Fibroblast of pulmonary artery (primary cell): ENCODE measurements around the gene AUTS2.

Experiments used
- DNase-seq: peaks from one replicate; pipeline ENCODE4 v3.0.0-alpha.2; 2010; ENCODE audit warnings: low read depth
- H3K4me3 ChIP-seq: replicated peaks from 2 replicates; pipeline ENCODE4 v1.5.1; 2011; ENCODE audit warnings: low read depth, mild to moderate bottlenecking, control low read depth, low read length, moderate library complexity
- CTCF ChIP-seq: IDR thresholded peaks from 2 replicates; pipeline ENCODE4 v1.5.1; 2011; ENCODE audit warnings: mild to moderate bottlenecking, control low read depth, low read length, inconsistent platforms; ENCODE audit errors: missing control alignments

The AUTS2 gene

GRCh38 chr7:69994886-69995542 lies 396.7 kb downstream of the AUTS2 start:
- DNase-seq: no peak
- TF ChIP-seq CTCF: no peak
- H3K4me3 ChIP-seq: no peak overlapping the region

DNA sequence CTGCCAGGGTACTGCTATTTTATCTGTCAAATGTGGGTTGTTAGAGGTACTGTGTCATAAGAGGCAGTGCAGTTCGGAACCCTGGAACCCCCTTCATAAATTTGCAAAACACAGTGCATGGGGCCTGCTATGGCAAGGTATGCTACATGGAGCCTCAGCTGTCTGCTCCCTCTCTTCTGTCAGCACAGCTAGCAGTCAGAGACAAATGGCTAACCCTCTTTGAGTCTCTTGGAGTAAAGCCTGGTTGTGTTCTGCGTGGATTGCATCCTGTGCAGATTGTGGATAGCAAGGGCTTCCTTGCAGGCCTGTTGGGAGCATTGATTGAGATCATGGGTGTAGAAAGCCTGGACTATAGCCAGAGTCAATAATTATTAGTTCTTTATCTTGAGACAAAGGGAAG lies 397.8 kb downstream of the AUTS2 start:
- H3K4me3 ChIP-seq: no peak overlapping the region
- no peak for DNase-seq
- TF ChIP-seq CTCF: no peak

DNA sequence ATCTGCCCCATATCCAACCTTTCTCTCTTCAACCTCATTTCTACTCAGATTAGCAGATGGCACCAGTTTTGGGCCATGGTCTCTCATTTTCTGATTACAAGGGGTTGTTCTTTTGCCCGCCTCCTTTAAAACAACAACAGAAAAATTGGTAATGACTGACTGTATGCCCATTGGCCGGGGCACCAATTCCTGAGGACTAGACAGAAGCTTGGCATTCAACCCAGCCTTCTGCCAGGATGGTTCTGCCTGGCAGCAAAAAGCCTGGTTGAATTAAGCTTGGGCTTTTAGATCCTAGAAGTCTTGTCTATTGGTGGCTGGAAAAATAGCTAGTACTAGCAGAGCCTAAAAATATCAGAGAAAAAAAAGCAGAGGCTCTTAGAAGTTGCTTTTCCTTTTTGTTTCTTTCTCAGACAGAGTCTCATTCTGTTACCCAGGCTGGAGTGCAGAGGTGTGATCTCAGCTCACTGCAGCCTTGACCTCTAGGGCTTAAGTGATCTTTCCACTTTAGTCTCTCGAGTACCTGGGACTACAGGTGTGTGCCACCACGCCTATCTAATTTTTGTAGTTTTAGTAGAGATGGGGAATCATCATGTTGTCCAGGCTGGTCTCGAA lies 402.6 kb downstream of the AUTS2 start:
- TF ChIP-seq CTCF: no peak
- no peak overlapping the region for H3K4me3 ChIP-seq
- DNase-seq: no peak

DNA sequence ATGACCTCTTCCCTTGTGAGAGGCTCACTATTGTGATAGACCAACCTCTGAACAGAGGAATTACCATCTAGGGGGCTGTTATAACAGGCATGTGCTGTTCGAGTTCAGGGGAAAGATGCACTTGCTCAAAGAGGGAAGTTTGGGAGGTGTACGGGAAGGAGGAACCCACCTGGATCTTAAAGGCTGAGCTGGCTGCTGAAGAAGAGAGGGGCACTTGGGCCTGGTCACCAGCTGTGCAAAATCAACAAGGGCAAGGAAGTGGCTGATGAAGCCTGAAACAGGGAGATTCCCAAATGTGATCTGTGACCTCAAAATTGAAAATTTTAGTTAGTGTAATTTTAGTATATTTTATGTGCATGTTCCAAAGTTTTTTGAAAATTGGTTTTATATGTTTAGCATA lies 407.2 kb downstream of the AUTS2 start:
- H3K4me3 ChIP-seq: no peak overlapping the region
- no peak for TF ChIP-seq CTCF
- DNase-seq: no peak

- no peak for TF ChIP-seq CTCF
- no peak for DNase-seq
- no peak overlapping the region for H3K4me3 ChIP-seq
These were observed 407.6 kb downstream of the AUTS2 start for GRCh38 chr7:70005891-70006260.

DNA sequence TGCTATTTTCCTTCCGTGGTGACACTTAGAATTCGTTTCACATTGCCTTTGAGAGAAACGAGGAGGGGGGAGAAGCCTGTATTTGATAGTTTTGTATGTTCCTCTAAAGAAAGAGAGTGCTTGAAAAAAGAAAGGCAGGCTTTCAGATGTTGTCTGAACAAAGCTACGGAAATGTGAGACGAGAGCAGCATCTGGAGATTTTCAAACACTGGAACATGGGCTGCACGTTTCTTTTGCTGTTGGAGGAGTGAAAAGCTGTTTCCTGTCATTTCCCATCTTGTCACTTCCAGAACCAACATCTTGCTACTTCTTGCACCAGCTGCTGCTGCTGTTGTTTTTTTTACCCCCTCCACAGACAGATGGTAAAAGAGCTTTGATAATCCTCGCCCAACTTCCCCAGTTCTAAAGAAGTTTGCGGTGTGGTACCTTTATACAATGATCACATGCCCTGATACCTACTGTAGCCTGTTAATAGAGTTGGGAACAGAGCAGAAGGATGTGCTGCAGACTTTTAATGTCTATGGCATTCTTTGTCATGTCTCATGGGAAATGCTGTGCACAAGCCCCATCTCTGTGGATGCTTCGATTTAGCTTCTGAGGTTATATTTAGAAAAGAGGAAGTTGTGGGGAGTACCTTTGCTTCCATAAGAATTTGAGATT lies 408.1 kb downstream of the AUTS2 start:
- no peak for TF ChIP-seq CTCF

More for the DNA sequence above, 408.1 kb downstream of the AUTS2 start:
- H3K4me3 ChIP-seq: no peak overlapping the region
- DNase-seq: peak; percentile 20
